Activated gamma-delta T cell treated with Interleukin-2 at 50 U/mL for 16 hours (primary cell): ENCODE measurements around the gene ZMYND11.
"Not testable (repeated sequence)": the region's sequence is repeated elsewhere in the genome, so short reads cannot be mapped to it uniquely, and the experiment has no call there.

Source experiments
- DNase-seq: peaks from one replicate; pipeline ENCODE4 v3.0.0-alpha.2; 2020

The ZMYND11 gene

DNA sequence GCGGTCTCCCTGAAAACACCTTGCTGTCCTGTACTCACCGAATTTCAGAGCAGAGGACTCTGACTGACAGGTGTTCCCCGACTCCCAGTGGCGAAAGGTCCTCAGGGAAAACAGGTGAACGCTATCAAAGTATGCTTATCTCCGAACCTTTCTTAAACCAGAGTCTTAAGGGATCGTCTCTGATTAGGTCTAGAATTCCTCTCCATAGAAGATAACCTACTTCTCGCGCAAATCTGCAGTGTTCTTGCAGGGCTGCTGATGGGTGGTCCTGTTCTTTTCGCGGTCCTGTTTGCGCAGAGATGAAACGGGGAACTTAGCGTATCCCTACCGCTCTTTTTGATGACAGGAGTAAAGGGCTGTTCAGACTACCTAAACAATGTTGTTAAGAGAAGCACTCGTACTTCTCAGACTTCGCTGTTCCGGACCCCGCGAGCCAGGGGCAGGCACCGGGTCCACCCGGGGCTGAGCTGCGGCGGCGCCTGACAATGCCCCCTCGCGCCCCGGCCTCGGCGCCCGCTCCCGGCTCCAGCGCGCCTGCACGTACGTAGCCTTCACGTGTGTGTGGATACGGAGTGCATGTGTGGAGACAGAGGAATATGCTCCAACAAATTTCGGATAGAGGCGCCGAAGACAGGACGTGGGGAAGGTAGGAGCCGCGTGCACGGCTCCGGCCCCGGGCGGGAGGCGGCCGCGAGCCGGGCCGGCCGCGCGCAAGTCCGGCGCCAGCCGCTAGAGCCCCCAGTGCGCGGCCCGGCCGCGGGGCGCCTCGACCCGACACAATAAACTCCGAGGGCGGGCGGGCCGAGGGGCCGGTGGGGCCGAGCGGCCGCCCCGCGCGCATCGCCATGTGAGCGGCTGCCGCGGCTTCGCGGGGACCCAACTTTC lies 766 bp upstream of the ZMYND11 start:
- peak; percentile 22 for DNase-seq

DNA sequence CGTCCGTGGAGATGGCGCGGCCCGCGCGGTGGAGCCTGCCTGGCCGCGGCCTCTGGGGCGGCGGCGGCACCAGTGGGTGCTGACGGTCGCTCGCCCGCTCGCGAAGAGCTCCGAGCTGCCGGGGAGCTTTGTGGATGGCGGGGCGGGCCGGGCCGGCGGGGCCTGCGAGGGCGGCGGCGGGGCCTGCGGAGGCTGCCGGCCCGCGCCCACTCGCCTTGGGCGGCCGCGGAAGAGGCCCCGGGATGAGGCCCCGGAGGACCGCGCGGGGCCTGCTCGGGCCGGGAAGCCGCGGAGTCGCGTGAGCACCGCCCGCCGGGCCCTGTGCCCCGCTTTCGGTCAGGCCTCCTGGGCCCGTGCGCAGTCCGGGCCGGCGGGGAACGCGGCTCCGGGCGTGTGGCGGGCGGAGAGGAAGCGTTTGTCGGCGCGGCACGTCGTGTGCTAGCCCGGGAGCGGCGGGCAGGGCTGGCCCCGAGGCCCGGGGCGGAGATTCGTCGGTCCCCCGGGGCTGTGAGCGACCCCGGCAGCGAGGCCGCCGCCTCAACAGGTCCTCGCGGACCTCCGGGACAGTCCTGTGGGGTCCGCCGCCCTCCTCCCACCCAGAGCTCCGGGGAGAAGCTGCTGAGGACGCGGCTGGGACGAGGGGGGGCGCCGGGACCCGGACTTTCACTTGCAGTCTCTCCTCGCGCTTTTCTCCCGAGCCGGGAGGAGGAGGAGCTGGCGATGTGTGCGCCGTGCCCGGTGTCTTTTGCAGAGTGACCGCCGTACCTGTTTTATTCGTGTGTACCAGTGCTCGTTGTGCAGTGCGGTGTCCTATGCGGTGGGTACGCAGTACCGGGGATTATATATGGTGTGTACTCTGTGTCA lies 578 bp downstream of the ZMYND11 start:
- peak; percentile 60 for DNase-seq

DNA sequence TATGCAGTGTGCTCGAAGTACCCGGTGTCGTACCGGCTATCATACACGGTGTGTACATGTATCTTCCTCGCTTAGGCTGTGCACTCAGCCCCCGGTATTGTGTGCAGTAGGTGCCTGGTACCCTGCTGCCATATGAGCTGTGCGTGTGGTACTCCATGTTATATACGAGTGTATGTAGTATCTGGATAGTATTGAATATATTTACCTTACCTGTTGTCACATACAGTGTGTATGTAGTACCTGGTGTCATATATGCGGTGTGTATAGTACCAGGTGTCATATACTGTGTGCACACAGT lies 1.2 kb downstream of the ZMYND11 start:
- no peak for DNase-seq

DNA sequence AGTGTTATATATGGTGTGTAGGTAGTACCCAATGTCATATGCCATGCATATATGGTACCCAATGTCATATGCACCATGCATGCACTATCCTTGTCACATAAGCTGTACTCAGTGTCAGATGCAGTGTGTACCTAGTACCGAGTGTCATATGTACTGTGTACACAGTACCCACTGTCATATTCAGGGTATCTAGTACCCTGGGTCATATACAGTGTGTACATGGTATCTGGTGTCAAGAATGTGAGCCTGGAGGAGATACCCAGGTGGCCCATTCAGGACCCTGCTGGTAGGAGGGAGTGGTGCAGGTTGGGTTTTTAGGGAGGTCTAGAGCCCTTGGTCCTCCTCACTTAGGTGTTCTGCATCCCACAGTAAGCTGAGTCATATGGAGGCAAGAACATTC lies 1.8 kb downstream of the ZMYND11 start:
- peak; percentile 36 for DNase-seq

DNA sequence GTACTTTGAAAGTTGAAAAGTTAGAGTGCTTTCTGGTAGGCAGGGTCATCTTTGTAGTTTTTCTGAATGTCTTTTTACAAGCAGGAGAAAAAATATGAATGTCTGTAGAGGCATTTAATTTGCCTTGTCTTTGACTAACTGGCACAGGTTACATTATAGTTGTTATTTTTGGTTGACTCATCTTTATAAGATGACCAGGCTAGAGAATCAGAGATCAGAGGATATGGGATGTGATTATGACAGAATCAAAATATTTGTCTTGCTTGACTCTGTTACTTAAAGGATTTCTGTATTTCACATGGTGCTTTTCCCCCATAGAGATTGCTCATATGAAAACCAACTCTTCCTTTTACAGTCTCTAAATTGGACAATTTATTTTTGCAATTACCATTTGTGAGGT lies 2.4 kb downstream of the ZMYND11 start:
- DNase-seq, result no peak

DNA sequence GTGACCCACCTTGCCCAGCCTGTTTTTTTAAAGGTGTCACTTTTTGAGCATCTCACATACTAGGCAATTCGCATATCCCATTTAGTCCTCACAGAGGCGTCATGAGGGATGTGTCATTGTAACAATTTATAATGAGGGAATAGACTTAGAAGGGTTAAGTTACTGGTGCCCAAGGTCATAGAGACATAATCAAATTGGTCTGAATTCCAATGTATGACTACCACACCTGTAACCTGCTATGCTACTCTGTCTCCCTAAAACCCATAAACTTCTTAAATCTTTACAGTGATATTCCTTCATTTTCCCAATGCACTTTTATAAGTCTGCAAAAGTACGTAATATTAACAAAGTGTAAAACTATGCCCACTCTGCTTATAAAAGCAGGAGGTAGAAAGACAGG lies 7.1 kb downstream of the ZMYND11 start:
- no peak for DNase-seq

DNA sequence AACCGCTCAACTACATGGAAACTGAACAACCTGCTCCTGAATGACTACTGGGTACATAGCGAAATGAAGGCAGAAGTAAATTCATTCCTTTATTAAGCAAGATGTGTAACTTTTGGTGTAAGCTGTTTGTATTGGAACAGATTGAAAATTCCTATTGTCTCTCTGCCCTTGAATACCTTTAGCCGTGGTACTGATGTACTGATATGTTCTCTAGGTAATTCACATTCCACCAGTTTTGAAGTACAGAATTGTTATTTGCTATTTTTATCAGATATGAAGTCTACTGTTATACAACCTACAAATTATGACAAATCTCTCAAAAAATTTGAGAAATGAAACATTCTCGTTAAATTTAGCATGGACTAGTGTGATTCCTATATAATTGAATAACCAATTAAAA lies 17.7 kb downstream of the ZMYND11 start:
- no peak for DNase-seq

DNA sequence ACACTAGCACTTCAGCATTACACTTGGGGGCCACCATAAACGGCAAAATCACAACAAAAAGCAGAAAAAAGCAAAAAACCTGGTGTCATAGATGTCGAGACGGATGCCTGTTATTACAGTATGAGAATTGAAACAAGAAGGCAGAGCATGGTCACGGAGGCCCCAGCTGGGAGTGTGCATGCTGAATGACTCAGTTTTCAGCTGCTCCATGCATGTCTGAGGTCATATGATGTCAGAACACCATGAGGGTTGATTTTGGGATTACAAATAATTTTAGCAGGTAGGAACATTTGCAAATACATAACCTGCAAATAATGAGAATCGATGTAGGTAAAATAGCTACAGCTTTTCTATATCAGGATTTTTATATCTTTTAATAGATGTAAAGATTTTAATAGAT lies 19.1 kb downstream of the ZMYND11 start:
- no peak for DNase-seq

DNA sequence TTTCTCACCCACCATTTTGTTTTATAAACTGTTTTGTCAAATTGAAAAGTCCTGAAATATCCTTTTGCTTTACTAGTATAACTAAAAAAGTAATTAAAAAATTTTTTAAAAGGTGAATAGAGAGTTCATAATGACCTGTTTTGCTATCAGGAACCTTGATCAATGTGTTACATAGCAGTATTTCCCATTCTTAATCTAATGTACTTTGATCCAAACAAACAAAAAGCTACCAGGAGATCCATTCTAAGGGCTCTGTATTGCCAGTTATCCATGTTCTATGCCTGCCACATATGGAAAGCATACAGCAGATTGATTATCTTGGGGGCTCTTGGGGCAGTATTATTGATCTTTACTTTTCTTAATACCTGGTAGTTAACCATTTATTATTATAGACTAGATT lies 32.1 kb downstream of the ZMYND11 start:
- no peak for DNase-seq

DNA sequence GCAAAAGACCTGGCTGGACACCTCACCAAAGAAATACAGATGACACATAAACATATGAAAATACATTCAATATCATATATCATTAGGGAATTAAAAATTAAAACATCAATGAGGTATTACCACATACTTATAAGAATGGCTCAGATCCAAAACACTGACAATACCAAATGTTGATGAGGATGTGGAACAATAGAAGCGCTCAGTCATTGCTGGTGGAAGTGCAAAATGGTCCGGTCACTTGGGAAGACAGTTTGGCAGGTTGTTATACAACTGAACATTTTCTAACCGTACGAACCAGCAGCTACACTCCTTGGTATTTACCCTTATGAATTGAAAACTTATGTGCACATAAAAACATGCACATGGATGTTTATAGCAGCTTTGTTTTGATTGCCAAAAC lies 38.5 kb downstream of the ZMYND11 start:
- DNase-seq, result no peak

DNA sequence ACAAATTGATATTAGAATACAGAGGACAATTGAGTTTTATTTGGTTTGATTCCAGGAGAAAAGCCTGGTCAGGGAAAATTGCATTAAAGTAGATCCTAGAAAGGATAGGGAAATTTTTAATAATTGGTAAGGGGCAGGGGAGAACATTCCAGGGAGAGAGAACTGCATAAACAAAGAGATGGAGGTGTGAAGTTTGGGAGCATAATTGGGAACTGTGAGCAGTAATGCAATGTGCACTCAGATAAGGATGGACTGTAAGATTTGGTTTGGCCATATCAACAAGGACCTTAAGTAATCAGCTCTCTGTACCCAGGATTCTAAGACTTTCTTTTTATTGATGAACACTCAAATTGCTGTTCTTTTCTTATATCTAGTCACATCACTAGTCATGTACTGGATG lies 41.4 kb downstream of the ZMYND11 start:
- DNase-seq, result no peak

DNA sequence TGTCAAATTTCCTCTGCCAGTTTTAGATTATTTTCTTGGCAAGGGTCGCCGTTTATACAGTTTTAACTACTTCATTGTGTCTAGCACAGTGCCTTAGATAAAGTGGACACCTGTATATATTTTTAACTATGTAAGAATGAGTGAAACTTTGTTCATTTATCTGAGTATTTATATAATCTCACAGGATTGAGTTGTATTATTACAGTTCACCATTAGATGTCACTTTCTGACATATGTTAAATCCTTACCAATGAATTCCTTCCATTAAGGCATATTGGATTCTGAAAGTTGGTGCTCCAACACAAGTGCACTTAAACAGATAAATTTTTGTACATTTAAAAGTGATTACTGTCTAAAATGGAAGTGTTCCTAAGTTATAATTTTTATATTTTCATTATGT lies 43.0 kb downstream of the ZMYND11 start:
- no peak for DNase-seq

DNA sequence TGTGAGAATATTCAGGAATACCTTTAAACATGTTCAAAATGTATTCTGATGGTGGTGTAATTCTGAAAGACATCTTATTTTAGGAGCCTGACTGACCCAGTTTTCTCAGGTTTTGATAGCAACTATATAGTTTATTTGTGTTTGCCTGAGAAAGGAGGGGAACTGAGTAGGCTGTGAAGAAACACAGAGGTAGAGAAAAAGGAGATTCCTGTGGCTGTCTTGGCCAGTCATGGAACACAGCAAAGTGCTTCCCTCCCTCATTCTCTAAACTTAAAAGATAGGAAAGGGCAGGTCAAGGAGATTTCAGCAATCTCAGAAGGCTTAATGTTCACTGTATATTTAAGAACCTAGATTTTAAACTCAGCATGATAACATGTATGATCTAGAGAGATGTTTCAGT lies 43.5 kb downstream of the ZMYND11 start:
- DNase-seq, result no peak

DNA sequence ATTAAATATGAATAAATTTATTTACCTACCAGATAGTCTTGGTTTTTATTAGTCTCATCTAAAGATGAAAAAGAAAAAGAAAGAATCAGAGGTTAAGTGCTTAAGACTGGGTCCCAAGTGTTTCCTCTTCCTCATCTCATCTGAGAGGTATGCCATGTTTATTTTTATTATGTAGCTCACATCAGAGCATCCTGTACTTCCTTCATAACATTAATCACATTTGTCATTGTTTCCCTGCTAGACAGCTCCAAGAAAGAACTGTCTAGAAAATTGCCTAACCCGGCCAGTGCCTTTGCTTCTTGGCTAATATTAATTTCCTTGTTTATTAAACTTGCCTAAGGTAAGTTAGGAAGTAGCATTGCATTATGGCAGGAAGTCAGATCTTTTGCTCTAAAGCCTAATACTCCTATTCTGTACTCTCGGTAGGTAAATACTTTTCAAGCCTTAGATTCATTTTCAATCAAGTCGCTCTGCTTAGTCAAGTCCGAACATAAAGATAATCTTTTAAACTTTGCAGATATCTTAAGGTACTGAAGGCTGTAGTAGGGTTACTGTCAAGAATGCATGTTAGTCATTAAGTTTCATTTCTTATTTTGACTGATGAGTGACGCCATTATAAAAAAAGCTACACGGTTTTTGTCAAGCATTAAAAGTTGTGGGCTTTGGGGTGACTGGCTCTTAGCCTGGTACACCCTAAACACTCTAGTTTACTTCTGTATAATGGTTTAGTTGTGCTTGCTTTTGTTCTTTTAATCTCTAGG lies 47.4 kb downstream of the ZMYND11 start:
- no peak for DNase-seq

DNA sequence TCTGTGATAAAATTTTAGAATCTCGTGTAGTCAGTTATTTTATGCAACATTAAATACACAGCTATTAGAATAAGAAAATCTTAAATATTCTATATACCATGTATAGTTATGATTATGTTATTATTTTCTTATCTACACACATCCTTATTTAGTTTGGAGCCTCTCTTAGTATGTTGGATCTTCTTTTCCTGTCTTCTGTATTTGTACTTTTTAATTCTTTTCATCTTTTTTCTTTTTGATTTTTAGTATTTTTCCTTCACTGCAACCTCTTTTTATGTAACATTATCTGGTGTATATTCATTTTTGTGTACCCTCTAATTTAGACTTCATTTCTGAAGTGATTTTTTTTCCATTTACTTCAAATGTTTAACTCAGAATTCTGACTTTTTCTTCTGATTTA lies 48.9 kb downstream of the ZMYND11 start:
- DNase-seq, result no peak

DNA sequence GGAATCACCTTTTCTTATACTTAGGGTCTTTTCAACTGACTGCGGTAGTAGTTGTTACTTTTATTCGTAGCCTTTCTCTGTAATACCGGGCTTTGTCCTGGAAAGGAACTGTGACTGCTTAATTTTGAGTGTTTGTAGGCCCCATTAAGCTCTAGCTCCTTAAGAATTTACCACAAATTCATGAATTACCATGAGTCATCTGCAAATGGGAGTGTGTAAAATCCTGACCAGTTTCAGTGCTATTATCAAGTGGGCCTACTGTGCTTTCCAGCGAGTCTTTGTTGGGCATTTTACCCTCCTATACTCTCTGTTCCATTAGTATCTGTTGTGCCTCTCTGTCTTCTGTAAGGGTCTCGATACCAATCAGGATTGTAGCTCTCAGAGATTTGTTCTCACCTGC lies 49.7 kb downstream of the ZMYND11 start:
- DNase-seq, result no peak

DNA sequence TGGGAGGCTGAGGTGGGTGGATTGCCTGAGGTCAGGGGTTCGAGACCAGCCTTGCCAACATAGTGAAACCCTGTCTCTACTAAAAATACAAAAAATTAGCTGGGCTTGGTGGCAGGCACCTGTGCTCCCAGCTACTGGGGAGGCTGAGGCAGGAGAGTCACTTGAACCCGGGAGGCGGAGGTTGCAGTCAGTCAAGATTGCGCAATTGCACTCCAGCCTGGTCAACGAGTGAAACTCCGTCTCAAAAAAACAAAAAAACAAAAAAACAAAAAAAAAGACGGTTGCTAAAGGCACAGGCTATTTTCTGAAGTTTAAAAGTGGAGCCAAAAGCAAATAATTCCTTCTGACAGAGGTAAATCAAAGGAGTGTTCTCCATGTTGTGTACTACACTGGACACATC lies 50.3 kb downstream of the ZMYND11 start:
- not testable (repeated sequence) for DNase-seq

DNA sequence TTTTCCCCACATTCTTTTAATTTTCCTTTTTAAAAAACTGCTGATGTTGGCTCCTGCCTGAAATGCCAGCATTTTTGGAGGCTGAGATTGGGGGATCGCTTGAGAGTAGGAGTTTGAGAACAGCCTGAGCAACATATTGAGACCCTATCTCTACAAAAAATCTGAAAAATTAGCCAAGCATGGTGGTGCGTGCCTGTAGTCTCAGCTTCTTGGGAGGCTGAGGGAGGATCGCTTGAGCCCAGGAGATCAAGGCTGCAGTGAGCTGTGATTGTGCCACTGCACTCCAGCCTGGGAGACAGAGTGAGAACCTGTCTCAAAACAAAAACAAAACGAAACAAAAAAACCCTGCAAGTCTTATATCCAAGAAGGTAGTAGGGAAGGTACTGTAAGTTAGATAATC lies 51.7 kb downstream of the ZMYND11 start:
- DNase-seq, result no peak

DNA sequence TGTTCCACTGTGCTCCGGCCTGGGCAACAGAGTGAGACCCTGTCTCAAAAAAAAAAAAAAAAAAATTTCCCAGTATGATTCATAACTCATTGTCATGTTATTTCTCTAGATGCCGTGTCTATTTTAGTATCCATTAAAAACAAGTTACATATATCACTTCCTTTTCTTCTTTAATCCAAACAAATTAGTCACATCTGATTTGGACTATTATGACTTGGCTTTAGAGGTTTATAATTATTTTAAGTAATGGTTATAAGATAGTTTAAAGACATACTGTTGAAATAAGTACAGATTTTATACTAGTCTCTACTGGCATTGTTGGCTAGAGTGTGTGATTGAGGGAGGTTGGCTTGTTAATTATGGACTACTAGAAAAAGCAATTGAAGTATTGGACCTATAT lies 53.3 kb downstream of the ZMYND11 start:
- DNase-seq, result no peak

DNA sequence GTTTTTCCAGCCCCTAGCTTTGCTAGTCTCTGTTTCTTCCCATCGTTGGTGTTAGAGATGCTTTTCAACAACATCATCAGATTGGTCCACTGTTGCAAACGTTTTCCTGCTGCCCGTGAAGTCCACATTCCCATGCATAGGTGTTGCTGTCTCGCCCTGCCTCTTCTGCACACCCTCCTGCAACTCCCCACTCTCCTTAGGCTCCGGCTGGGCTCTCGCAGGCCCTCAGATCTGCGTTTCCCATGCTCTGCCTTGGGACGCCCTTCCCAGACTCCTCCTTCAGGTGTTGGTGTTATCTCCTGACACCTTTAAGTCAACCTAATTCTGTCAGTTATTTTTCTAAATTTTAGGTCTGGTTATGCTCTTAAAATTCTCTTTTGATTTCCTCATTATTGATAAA lies 55.0 kb downstream of the ZMYND11 start:
- DNase-seq, result no peak

DNA sequence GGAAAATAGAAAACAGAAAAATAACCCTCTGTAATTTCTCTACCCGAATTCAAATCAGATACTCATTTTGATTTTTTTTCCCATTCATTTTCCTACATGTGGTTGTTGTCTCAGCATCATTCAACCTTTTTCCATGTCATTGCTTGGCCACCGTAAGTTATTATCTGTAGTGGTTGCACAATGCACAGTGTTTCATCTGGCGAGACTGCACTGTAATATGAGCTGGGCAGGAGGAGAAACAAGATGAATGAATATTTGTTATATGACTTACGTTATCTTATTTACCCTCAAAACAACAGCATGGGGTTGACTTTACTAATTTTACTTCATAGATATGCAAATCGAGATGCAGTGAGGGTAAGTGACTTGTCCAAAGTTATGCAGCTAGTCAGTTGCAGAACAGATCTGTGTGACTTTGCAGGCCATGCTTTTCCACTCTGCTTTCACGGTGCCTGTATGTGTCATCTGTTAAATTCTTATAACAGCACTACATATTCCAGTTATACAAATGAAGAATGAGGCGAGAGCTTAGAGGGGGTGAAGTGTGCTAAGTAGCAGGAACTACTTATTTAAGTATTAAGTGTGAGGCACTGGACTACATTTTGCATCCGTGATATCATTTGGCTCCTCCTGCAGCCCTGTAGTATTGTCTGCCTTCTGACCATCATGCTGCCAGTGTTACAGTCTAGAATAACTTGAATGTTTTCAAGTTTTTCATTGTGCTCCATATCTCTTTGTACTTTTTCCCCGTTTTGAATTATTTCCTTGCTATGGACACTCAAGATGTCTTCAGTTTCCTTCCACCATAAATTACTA lies 56.7 kb downstream of the ZMYND11 start:
- DNase-seq, result no peak

DNA sequence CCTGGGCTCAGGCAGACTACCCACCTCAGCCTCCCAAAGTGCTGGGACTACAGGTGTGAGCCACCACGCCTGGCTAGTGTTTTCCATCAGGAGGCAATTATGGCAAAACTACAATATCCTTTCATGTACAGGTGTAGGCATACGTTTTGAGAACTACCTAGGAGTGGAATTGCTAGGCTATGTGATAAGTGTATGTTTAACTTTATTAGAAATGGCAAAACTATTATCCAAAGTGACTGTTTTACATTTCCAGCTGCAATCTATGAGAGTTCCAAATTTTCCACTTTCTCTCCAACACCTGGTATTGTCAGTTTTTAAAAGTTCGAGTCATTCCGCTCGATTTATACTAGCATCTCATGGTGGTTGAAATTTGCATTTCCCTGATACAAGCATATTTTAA lies 59.0 kb downstream of the ZMYND11 start:
- DNase-seq, result no peak

DNA sequence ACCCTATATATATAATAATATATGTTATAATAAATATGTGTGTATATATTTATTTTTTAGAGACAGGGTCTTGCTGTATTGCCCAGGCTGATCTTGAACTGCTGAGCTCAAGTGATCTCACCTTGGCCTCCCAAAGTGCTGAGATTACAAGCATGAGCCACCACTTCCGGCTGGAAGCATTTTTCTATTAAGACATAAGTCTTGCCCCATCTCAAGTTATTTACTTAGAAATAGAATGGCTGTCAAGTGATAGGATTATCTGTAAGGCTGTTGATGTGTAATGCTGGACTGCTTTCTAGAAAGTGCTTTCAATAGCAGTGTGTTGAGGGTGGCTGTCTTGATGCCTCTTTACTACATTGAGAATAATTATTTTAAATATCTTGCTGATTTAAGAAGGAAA lies 65.2 kb downstream of the ZMYND11 start:
- DNase-seq, result no peak
